Glomerular visceral epithelial cell (primary cell): ENCODE data around the gene LRRC45.

Experiments
- DNase-seq: peaks from one replicate; pipeline ENCODE4 v3.0.0-alpha.2; 2016; ENCODE audit errors: extremely low spot score

LRRC45 gene

DNA sequence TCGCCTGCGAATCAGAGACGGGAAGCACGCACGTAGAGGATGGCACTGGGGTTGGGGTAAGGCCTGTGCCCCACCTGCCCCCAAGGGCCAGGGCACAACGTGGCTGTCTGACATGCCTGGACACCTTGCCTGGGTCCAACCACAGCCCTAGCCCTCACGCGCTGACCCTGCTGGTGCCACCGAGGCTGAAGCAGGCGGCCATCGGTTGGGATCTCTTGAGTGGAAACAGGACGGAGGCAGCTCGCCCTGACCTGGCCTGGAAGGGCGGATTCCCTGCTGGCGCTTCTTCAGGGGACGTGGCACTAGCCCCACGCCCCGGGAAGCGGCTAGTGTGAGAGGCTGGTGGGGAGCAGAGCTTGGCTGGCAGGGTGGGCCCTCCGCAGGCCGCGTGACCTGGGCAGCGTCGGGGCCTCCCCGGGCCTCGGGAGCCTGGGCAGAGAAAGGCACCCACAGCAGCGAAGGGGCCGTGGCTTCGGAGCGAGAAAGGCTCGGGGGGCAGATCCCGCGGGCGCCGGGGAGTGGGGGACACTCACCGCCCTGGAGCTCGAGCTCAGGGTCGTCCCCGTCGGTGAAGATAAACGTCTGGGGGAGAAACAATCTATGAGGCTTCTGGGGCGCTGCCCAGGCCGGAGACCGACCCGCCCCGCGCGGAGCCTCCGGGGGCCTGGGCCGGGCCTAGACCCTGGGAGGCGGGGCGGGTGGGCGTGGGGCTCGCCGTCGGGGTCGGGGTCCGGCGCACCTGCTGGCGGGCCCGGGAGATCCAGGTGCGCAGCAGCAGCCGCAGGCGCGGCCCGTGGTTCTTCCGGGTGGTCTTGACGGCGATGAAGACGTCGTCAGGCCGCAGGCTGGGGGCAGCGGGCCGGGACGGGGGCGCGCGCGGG is 27.9 kb downstream of the LRRC45 start:
- no peak for DNase-seq

DNA sequence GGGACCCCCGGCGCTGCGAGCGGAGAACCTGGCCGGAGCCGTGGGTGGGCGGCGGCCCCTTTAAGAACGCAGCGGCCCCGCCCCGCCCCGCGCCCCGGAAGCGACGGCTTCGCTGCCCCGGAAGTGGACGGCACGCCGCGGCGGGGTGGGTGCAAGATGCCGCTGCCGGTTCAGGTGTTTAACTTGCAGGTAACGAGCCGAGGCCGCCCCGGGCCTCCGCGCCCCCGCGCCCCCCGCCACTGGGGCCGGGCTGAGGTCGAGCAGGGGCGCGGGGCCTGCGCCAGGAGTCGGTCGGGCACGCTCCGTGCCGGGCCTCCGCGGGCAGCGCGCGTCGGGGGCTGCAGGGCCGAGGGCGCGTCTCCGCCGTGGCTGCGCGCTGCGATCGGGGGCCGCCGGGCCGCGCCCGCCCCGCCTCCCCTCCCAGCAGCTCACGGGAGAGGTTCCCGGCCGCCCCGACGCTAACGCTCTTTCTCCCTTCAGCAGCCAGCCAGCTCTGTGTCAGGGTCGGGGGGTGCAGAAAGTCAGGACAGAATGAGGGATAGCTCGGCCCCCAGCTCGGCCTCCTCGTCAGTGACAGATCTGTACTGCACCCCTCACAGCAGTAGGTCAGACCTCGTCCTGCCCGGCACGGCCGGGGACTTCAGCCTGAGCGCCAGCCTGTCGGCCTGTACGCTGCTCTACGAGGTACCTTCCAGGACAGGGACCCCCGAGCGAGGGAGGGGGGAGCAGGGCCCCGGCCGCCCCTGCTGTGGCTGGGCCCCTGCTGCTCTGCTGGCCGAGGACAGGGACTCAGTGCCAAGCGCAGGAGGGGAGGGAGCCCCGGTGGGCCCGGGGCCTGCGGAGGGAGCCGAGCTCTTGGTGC is 28.9 kb downstream of the LRRC45 start, which contains the start of the genes GPS1 and RFNG:
Gene GPS1 (plus strand): TSS at position 123 of the 862 bp plus-strand sequence. CDS start 34 bp downstream, at position 157.
Gene RFNG (minus strand): TSS at position 36 of the 862 bp plus-strand sequence. CDS start 45 bp downstream, outside the sequence.
- peak; percentile 66 for DNase-seq

DNA sequence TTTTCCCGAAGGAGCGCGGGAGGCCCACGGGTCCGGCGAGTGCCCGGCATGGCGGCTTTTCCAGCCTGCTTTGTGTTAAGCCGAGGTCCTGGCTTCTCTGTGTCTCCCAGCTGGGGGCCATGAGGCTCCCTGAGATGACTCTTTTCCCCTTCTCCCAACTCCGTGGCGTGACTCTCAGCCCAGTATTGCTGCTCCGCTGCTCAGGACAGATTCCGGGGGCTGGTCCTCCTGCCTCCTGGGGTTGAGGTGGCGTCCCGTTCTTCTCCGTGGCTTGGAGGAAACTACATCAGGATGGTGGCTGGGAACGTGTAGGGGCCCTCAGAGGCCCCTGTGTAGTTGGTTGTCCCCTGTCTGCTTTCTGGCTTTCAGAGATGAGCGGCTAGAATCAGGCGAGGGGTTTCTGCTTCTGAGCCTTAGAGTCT is 29.5 kb downstream of the LRRC45 start:
- no peak for DNase-seq

DNA sequence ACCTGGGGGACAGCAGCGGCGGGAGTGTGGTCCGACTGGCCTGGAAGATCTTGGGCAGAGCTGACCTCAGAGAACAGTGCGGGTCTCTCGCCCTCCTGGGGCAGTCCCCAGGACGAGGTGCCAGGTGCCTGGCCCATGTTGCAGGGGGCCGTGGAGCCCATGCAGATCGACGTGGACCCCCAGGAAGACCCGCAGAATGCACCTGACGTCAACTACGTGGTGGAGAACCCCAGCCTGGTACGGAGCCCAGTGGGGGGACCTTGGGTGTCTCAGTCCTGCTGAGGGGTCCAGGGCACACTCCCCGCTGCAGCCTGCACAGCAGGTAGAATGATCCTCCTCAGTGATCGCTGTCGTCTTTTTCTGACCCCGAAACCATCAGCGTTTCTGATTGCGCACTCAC is 30.0 kb downstream of the LRRC45 start:
- DNase-seq = no peak

DNA sequence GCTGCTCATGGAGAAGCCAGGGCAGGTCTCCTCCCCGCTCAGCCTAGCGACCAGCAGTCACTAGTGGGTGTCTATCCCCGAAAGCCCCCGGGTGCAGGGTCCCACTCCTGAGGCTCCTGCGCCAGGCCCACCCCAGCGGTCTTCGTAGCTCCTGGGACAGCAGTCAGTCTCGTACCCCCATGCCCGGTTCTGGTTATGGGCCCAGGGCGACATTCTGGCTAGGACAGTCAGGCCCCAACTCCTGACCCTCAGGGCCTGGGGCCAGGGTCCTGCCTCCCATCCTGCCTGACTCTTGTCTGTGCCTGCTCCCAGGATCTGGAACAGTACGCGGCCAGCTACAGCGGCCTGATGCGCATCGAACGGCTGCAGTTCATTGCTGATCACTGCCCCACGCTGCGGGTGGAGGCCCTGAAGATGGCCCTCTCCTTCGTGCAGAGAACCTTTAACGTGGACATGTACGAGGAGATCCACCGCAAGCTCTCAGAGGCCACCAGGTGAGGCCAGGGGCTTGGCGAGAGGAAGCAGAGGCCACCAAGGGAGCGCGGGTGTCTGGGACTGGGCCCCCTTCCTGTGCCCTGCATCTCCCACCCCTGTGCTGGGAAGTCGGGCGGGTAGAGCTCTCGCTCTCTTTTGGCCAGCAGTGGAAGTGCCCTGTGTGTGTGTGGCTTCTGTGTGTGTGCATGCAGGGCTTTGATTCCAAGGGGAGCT is 30.6 kb downstream of the LRRC45 start:
- no peak for DNase-seq

DNA sequence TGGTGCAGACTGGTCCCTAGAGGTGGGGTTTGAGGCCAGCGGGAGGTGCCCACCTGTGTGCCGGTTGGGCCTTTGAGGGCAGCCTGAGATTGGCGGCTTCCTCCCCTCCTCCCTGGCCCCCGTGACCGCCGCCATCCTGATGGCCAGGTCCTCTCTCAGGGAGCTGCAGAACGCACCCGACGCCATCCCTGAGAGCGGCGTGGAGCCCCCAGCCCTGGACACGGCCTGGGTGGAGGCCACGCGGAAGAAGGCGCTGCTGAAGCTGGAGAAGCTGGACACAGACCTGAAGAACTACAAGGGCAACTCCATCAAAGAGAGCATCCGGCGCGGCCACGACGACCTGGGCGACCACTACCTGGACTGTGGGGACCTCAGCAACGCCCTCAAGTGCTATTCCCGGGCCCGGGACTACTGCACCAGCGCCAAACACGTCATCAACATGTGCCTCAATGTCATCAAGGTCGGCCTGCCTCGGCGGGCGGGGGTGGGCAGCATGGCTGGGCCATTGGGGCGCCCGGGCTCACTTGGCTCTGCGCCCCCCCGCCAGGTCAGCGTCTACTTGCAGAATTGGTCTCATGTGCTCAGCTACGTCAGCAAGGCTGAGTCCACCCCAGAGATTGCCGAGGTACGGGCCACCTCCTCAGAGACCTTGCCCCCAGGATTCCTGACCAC is 31.4 kb downstream of the LRRC45 start:
- no peak for DNase-seq

DNA sequence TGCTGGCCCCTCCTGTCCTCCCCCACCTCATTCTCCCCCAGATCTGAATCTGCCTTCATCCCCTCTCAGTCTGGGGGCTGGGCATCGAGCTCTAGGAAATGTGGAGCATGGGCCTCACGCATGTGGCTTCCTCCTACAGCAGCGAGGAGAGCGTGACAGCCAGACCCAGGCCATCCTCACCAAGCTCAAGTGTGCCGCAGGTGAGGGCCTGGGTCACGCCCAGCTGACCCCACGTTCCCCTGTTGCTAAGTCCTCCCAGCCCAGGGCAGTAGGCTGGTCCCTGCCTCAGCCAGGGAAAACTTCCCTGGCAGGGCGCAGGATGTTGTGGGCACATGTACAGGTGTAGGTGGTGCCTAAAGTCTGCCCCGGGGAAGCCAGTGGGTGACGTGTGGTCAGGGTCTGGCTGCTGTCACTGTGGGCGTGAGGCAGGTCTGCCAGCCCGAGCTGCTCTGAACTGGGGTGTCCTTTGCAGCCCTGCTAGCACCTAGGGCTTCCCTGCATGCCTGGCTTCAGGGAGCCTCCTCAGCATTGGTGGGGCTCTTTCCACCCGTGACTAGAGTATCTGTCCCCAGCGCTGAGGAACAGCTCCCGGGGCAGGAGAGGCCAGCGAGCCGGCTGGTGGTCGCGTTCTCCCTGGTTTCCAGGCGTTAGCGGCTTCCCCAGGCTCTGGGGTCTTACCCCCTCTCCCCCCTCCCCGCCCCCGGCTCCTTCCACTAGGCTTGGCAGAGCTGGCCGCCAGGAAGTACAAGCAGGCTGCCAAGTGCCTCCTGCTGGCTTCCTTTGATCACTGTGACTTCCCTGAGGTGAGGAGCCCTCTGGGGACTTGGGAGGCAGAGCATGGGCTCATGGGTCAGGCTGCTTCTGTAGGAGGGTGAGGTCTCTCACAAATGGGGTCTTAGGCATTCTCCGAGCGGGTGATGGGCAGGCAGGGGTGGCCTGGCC is 32.2 kb downstream of the LRRC45 start:
- no peak for DNase-seq

DNA sequence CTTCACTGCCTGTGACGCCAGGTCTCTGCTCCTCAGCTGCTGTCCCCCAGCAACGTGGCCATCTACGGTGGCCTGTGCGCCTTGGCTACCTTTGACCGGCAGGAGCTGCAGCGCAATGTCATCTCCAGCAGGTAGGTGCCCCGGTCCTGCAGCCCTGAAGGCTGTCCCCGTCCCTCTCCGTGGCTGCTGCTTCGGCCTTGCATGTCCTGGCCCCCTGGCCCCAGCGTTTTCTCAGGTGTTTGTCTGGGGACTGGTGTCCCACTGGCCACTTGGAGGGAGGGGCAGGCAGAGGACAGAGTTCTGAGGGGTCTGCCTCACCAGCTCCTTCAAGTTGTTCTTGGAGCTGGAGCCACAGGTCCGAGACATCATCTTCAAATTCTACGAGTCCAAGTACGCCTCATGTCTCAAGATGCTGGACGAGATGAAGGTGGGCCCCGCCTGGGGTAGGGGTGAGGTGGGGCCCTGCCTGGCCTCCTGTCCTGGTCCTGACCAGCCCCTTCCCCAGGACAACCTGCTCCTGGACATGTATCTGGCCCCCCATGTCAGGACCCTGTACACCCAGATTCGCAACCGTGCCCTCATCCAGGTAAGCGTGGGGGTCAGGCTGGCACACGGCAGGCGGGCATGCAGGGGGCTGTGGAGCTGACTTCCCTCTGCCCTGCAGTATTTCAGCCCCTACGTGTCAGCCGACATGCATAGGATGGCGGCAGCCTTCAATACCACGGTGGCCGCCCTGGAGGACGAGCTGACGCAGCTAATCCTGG is 33.0 kb downstream of the LRRC45 start:
- DNase-seq = no peak

DNA sequence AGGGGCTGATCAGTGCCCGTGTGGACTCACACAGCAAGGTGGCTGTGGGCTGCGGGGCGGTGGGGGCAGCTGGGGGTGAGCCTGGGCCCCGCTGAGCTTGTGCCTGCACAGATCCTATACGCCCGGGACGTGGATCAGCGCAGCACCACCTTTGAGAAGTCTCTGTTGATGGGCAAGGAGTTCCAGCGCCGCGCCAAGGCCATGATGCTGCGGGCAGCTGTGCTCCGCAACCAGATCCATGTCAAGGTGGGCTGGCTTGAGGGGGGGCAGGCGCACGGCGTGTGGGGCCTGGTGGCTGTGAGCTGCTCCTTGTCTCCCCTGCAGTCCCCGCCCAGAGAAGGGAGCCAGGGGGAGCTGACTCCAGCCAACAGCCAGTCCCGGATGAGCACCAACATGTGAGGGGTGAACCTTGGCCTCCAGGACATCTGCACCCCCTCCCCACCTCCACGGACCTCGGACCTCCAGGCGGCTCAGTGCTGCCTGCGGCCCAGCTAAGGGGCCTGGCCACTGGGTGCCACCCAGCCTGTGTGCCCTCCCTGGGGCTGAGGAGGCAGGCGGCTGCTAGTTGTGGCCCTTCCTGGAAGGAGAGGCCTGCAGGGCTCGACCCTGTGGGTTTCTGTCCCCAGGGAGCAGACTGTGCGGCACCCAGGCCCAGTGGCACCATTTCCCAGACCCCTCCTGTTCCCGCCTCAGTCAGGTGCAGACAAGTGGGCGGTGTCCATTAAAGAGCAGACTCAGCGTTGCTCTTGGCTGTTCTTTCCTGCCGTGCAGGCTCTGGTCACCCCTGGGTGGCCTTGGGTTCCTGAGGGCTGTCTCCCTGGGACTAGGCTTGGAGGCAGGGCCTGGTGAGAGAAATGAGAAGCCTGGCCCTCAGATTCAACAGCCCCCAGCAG is 33.9 kb downstream of the LRRC45 start:
- no peak for DNase-seq

DNA sequence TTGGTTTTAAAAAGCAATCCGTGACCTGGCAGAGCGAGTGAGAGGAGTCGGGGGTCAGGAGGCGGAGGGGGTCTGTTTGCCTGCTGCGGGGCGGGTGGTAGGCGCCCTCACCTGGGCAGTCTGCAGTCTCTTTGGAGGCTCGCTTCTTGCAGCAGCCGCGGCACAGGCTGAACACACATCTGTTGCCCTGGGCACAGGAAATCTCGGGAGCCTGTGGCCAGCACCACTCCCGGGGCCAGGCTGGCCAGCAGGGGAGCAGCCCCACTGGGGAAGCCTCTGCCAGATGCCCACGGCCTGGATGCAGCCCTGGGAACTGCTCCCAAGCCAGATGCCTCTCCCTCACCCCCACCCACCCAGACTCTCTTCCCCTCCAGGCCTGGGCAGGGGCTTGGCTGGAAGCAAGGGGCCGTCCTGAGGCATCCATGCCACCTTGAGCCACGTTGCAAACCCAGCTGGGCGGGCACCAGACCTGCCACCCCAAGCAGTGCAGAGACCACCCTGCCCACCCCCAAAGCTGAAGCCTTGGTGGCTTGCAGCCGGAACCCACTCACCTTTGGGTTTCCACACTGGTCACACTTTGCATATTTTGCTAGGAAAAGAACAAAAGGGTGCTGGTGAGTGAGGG is 35.2 kb downstream of the LRRC45 start:
- DNase-seq = no peak

DNA sequence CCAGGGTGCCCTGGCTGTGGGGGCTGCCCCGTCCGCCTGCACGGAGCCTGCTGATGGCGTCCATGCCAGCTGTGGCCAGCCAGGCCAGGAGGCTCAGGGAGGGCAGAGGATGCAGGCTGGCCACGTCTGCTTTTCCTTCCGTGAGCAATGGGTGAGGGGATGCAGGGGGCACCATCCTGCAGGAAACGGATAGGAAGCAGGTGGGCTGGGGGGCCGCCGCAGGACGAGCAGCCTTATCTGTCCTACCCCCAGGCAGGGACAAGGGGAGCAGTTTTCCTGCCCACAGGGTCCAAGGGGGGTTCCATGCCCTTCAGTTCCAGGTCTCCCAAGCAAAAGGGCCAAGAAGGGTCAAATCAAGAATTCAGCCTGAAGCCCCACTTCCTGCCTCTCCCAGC is 35.7 kb downstream of the LRRC45 start:
- no peak for DNase-seq

DNA sequence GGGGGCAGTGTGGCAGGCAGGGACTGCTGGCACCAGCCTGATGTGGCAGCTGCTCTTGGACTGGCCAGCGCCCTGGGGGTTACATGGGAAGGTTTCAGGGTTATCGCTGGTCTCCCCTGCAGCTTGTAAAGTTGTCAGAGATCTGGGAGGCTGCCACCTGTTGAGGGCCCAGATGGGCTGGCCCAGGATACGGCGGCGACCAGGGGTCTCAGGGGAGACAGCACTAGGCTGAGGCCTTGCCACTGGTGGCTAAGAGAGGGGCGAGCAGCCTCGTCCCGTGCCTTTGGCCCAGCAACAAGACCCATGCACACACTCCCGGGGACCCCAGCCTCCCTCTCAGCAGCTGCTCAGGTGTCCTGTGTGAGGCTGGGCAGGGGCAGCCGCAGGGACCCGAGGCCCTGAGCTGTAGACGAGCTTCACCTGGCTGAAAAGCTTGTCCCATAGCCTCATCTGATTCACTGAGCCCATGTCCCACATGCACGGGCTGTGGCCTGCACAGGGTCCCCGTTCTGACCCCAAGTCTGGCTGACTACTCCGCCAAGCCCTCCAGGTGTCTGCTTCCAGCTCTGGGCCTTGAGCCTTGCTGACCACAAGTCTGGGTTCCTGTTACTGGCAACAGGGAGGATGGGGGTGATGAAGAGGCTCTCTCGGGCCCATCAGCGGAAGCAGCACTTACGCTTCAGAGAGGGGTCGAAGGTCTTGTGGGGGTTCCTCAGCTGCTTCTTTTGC is 36.3 kb downstream of the LRRC45 start:
- no peak for DNase-seq

DNA sequence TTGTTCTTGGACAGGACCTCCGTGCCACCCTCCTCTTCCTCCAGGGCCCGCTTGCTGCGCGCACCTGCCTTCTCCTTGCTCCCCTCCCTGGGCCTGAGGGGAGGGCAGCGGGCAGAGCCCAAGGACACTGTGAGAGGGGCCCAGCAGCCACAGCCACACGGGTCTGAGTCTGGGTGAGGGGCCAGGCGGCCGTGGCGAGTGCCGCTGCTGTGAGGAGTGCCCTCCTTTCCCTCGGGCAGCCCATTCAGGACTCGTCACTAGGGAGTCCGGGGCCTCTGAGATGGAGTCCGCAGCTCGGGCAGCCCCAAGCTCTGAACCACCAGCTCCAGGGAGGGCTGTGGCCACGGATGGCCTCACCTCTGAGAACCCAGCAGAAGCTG is 36.9 kb downstream of the LRRC45 start:
- DNase-seq = no peak

DNA sequence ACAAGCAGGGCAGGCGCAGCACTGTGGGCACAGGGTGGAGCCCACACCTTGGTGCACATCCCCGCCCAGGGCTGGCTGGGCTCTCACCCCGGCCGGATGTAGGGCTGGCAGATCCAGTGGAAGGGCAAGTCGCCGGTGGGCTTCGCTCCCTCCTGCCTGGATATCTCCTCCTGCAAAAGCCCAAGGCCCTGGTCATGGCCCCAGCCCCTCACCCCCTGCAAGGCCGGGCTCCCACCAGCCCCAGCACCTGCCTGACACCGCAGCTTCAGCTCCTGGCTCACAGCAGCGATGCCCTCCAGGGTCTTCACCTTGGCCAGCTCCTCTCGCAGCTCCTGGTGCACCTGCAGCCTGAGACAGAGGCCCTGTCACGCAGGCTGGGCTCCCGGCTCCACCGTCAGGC is 37.5 kb downstream of the LRRC45 start:
- DNase-seq = no peak

DNA sequence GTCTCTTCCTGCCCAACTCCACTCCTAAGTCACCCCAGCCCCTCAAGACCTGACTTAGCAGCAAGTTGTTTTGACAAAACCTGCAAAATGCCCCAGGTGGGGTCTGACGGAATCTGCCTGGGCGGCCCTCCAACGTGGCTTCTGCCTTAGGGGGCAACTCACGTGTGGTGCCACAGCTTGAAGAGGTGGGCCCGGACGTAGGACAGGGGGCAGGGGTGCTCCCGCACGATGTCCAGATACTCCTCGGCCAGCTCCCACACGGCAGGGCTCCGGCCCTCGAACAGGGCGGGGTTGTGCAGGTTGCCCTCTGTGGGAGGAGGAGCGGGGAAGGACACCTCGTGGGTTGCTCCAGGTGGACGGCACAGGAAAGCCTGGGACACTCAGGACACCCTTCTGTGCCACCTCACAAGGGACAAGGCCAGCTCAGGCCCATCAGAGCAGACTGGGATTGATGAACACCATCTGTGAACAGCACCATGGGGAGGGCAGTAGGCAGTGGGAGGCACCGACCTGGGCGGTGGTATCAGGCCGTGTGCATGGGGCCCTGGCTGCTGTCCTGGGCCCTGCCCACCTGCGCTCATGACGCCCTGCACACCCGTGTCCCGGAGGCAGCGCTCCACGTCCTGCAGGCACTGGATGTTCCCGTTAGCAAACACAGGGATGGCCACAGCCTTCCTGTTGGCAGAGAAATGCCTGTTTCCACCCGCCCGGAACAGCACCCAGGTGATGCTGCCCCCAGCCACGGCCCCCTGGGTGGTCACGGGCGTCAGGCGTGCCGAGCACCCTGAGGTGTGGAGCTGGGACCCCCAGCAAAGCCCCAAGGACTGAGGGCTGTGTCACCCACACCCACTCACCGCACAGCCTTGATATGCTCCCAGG is 38.2 kb downstream of the LRRC45 start:
- no peak for DNase-seq
